Measurements from ENCODE around the gene ARHGEF12.
A peak's percentile ranks its signal among the peaks of the same experiment; 100 is the strongest.

The ARHGEF12 gene

DNA sequence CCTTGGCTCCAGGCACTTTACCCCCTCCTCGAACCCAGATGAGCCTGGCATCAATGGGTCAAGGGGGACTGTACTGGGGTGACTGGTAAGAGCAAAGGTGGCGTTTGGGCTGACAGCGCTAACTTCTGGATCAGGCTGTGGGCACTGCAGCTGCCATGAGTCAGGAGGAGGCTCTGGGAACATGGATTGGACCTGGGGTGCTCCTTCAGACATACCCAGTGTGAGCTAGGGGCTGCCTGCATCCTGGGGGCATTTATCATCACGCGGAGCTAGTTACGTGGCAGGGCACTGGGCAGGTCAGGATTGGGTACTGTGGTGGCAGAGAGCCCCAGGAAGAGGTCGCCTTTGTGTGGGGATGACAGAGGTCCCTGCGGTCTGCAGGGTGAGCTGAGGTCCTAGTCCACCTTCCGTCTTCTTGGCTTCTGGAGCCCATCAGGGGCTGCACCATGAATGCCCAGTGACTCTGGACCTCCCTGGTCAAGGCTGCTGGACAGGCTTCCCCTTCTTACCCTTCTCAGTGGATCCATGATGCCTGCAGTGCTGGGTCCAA, 188.4 kb downstream of the ARHGEF12 start:
- no peak overlapping the region for H3K27ac ChIP-seq (ENCODE audit: low read length)
- H3K4me1 ChIP-seq (ENCODE audit: control insufficient read depth, insufficient read depth, low read length): peaks cover 6% of the 10 kb centered on the region
- no peak for DNase-seq (ENCODE audit: low read depth, low spot score)
- no peaks in the 10 kb centered on the region for H3K27me3 ChIP-seq (ENCODE audit: control insufficient read depth, insufficient read depth, low read length)
- no peak overlapping the region for H3K4me3 ChIP-seq (ENCODE audit: low read length)
- H3K36me3 ChIP-seq (ENCODE audit: control insufficient read depth, insufficient read depth, low read length): no peaks in the 10 kb centered on the region
- WGBS (ENCODE audit: insufficient coverage, insufficient read length): no CpG with 5 or more reads among the region's 9 CpGs
- H3K9me3 ChIP-seq (ENCODE audit: control insufficient read depth, insufficient read depth, low read length): no peaks in the 10 kb centered on the region

DNA sequence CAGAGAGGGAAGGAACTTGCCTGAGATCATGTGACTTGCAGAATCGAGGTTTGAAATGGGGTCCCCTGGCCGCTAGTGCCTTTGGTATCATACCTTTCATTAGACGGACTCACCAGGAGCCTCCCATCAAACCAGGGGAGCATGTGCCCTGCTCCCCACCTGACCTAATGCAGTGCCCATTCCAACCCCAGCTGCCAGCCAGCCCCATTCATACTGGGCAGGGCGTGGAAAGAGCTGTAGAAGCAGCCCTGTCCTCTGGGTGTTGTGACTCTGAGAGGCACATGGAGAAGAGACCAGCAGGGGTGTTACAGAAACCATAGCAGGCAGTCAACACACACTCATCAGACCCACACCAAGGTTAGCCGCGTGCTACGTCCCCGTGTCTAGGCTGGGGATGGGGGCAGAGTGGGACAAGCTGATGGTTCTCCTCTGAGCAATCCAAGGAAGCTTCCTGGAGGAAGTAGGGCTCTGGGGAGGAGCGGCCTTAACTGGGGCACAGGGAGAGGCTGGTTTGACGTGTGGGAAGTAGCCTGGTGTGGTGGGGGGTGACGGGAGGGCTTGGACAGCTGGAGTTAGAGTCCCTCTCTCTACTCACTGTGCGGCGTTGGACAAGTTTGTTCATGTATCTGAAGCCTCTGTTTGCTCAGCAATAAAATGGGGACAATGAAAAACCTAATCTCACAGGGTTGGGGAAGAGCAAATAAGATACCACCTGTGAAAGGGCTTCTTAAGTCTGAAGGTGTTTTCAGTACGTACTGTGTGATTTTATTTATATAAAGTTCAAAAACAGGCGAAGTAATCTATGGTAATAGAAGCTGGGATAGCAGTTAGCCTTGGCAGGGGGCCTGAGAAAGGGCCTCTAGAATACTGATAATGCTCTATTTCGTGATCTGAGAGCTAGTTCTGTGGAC, 189.3 kb downstream of the ARHGEF12 start:
- H3K27me3 ChIP-seq (ENCODE audit: control insufficient read depth, insufficient read depth, low read length): no peaks in the 10 kb centered on the region
- H3K36me3 ChIP-seq (ENCODE audit: control insufficient read depth, insufficient read depth, low read length): no peaks in the 10 kb centered on the region
- H3K4me3 ChIP-seq (ENCODE audit: low read length): no peak overlapping the region
- no peaks in the 10 kb centered on the region for H3K9me3 ChIP-seq (ENCODE audit: control insufficient read depth, insufficient read depth, low read length)
- no CpG with 5 or more reads among the region's 16 CpGs for WGBS (ENCODE audit: insufficient coverage, insufficient read length)
- peaks cover 6% of the 10 kb centered on the region for H3K4me1 ChIP-seq (ENCODE audit: control insufficient read depth, insufficient read depth, low read length)
- no peak for DNase-seq (ENCODE audit: low read depth, low spot score)
- H3K27ac ChIP-seq (ENCODE audit: low read length): no peak overlapping the region

DNA sequence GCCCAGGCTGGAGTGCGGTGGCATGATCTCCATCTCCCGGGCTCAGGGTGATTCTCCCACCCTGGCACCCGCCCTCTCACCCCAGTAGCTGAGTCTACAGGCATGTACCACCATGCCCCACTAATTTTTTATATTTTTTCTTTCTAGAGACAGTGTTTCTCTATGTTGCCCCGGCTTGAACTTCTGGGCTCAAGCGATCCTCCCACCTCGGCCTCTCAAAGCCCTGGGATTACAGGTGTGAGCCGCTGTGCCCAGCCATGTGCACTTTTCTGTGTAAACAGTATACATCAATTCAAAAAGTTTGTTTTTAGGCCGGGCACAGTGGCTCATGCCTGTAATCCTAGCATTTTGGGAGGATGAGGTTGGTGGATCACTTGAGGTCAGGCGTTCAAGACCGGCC, 190.0 kb downstream of the ARHGEF12 start:
- no peak for DNase-seq (ENCODE audit: low read depth, low spot score)
- no peak overlapping the region for H3K27ac ChIP-seq (ENCODE audit: low read length)
- H3K9me3 ChIP-seq (ENCODE audit: control insufficient read depth, insufficient read depth, low read length): no peaks in the 10 kb centered on the region
- no peaks in the 10 kb centered on the region for H3K36me3 ChIP-seq (ENCODE audit: control insufficient read depth, insufficient read depth, low read length)
- H3K27me3 ChIP-seq (ENCODE audit: control insufficient read depth, insufficient read depth, low read length): no peaks in the 10 kb centered on the region
- peaks cover 6% of the 10 kb centered on the region for H3K4me1 ChIP-seq (ENCODE audit: control insufficient read depth, insufficient read depth, low read length)
- WGBS (ENCODE audit: insufficient coverage, insufficient read length): no CpG with 5 or more reads among the region's 10 CpGs
- no peak overlapping the region for H3K4me3 ChIP-seq (ENCODE audit: low read length)

DNA sequence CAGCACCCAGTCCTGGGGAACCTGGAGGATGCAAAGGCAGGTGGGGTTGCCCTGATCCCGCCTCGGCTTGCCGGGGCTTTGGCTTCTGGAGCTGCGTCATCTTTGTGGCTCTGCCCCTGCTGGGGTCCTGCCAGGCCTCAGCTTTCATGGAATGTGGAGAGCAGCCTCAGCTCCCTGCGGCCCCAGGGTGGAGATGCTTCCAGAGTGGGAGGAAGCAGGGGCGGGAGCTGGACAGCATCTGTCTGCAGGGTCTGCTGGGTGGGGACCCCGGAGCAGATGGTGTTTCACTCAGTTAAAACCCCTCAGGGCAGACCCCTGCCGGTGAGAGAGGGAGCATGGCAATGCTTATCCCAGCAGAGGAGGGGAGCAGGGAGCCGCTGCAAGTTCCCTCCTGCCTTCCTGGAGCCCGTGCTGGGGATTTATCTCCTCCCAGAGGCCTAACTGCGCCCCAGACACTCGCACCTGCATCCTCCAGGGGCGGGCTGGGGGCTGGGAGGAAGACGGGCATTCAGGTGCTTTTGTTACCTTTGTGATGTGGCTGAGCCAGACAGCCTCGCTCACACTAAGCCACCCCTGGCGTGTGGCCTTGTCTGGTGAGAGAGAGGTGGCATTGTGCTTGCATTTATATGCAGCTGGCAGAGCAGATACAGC, 191.0 kb downstream of the ARHGEF12 start:
- DNase-seq (ENCODE audit: low read depth, low spot score): peak; percentile 74
- Histone ChIP-seq H3K4me1 (ENCODE audit: control insufficient read depth, insufficient read depth, low read length) (peaks cover 6% of the 10 kb centered on the region), H3K27me3 (ENCODE audit: control insufficient read depth, insufficient read depth, low read length) (no peaks in the 10 kb centered on the region), H3K9me3 (ENCODE audit: control insufficient read depth, insufficient read depth, low read length) (no peaks in the 10 kb centered on the region), H3K4me3 (ENCODE audit: low read length) (no peak overlapping the region), H3K36me3 (ENCODE audit: control insufficient read depth, insufficient read depth, low read length) (no peaks in the 10 kb centered on the region), H3K27ac (ENCODE audit: low read length) (no peak overlapping the region)
- no CpG with 5 or more reads among the region's 16 CpGs for WGBS (ENCODE audit: insufficient coverage, insufficient read length)

DNA sequence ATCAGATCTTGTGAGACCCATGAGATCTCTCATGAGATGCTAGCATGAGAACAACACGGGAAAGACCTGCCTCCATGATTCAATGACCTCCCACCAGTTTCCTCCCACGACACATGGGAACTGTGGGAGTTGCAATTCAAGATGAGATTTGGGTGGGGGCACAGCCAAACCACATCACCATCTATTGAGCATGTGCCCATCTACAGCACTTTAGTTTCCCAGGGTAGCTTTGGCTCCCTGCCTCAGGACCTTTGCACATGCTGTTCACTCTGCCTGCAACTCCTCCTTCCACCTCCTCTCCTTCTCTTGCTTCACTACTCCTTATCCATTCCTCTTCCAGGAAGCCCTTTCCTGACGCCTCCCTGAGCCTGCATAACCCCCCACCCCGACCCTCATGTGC, 192.5 kb downstream of the ARHGEF12 start:
- WGBS (ENCODE audit: insufficient coverage, insufficient read length): no CpG with 5 or more reads among the region's 4 CpGs
- no peak overlapping the region for H3K27ac ChIP-seq (ENCODE audit: low read length)

DNA sequence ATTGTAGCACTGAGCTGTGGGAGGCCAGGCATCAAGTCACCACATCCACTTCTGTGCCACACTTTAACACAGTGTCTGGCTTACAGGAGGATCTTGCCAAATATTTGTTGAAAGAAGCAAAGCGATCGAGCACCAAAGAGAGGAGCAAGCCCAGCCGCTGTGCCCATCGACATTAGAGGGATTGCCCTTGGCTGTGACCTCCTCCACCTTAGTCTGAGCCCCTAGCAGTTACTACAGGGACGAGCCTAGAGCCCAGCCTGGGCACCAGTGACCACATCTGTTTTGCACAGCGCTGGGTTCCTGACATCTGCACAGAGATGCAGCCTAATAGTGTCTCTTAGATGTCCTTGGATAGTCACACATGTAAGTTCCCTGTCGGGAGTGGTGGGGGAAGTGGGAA, 193.0 kb downstream of the ARHGEF12 start:
- Histone ChIP-seq H3K4me1 (ENCODE audit: control insufficient read depth, insufficient read depth, low read length) (0 out of 2 replicates have a peak, but pooled peaks cover 2% of the 10 kb centered on the region), H3K36me3 (ENCODE audit: control insufficient read depth, insufficient read depth, low read length) (no peaks in the 10 kb centered on the region), H3K4me3 (ENCODE audit: low read length) (no peak overlapping the region), H3K27ac (ENCODE audit: low read length) (no peak overlapping the region), H3K9me3 (ENCODE audit: control insufficient read depth, insufficient read depth, low read length) (no peaks in the 10 kb centered on the region), H3K27me3 (ENCODE audit: control insufficient read depth, insufficient read depth, low read length) (no peaks in the 10 kb centered on the region)
- no peak for DNase-seq (ENCODE audit: low read depth, low spot score)
- no CpG with 5 or more reads among the region's 7 CpGs for WGBS (ENCODE audit: insufficient coverage, insufficient read length)

More for the DNA sequence above, 192.5 kb downstream of the ARHGEF12 start:
- no peak for DNase-seq (ENCODE audit: low read depth, low spot score)
- H3K9me3 ChIP-seq (ENCODE audit: control insufficient read depth, insufficient read depth, low read length): no peaks in the 10 kb centered on the region
- H3K27me3 ChIP-seq (ENCODE audit: control insufficient read depth, insufficient read depth, low read length): no peaks in the 10 kb centered on the region
- H3K4me3 ChIP-seq (ENCODE audit: low read length): no peak overlapping the region
- H3K4me1 ChIP-seq (ENCODE audit: control insufficient read depth, insufficient read depth, low read length): 0 out of 2 replicates have a peak, but pooled peaks cover 2% of the 10 kb centered on the region
- no peaks in the 10 kb centered on the region for H3K36me3 ChIP-seq (ENCODE audit: control insufficient read depth, insufficient read depth, low read length)

DNA sequence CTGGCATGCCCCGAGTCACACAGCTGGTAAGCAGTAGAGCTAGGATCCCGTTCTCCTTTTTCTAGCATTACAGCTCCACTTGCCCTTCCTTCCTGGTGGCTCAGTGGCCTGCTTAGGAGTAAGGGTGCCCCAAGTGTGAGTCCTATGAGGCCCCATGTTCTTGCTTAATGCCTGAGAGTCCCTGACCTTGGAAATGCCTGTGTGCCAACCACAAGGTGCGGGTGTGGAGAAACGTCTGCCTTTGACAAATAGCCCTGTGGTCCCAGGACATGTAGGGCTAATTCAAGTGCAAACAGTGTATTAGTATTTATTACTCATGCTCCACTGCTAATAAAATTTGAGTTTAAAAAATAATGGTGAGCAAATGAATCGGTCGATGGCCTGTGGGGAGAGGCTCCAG, 193.7 kb downstream of the ARHGEF12 start:
- 0 out of 2 replicates have a peak, but pooled peaks cover 2% of the 10 kb centered on the region for H3K4me1 ChIP-seq (ENCODE audit: control insufficient read depth, insufficient read depth, low read length)
- no peaks in the 10 kb centered on the region for H3K9me3 ChIP-seq (ENCODE audit: control insufficient read depth, insufficient read depth, low read length)
- no peak for DNase-seq (ENCODE audit: low read depth, low spot score)
- WGBS (ENCODE audit: insufficient coverage, insufficient read length): no CpG with 5 or more reads among the region's 6 CpGs
- H3K27me3 ChIP-seq (ENCODE audit: control insufficient read depth, insufficient read depth, low read length): no peaks in the 10 kb centered on the region
- H3K27ac ChIP-seq (ENCODE audit: low read length): no peak overlapping the region
- no peak overlapping the region for H3K4me3 ChIP-seq (ENCODE audit: low read length)
- no peaks in the 10 kb centered on the region for H3K36me3 ChIP-seq (ENCODE audit: control insufficient read depth, insufficient read depth, low read length)

DNA sequence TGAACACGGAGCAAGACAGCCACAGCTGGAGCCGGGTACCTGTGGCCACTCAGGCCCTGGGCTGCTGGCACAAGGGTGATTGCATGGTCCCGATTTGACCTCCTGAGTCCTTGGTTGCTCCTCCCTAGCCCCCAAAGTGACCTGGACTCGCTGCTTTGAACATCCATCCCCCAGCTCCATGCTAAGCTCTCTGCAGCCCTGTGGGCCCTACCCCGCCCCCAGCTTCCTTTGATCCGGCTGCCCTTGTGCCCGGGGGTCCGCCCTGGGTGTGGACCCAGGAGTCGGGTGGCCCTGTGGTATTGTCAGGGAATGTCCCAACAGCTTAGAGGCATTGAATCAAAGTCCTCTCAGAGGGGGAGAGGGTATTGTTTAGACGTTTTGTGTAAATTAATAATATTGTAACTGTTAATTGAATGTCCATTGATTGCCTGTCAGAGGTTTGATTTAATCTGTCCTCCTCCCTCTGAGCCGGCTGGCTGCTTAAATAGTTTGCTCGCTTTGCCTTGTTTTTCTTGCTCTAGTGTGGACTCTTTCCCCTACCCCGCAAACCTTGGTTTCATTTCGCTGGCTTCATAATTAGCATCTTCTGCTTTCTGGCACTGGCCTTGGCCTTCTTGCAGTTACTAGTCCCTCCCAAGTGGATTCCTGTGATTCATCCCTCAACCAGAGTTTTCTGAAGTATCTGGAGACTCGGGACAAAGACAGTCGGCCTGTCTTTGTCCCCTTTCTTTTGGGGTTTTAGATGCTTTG, 196.0 kb downstream of the ARHGEF12 start:
- WGBS (ENCODE audit: insufficient coverage, insufficient read length): 100% methylated on average over 1 of the region's 16 CpGs
- no peak for DNase-seq (ENCODE audit: low read depth, low spot score)
- no peak overlapping the region for H3K27ac ChIP-seq (ENCODE audit: low read length)
- H3K4me1 ChIP-seq (ENCODE audit: control insufficient read depth, insufficient read depth, low read length): no peaks in the 10 kb centered on the region
- no peaks in the 10 kb centered on the region for H3K36me3 ChIP-seq (ENCODE audit: control insufficient read depth, insufficient read depth, low read length)
- no peaks in the 10 kb centered on the region for H3K27me3 ChIP-seq (ENCODE audit: control insufficient read depth, insufficient read depth, low read length)
- H3K9me3 ChIP-seq (ENCODE audit: control insufficient read depth, insufficient read depth, low read length): no peaks in the 10 kb centered on the region
- H3K4me3 ChIP-seq (ENCODE audit: low read length): no peak overlapping the region

DNA sequence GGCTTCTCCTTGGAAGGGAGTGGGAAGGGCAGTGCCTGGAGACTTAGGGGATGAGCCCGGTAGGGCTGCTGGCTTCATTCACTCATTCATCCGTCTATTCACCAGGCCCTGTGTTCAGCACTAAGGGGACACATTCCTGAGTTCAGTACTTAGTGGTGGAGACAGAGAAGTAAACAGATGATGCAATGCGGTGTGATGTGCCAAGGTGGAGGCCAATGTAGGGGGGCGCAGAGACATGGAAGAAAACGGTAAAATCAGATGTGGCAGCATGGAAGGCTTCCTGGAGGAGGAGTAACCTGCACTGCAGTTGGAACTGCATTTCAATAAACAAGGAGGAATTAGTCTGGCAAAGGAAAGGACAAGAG, 196.6 kb downstream of the ARHGEF12 start:
- no peaks in the 10 kb centered on the region for H3K36me3 ChIP-seq (ENCODE audit: control insufficient read depth, insufficient read depth, low read length)
- no peak overlapping the region for H3K4me3 ChIP-seq (ENCODE audit: low read length)
- H3K9me3 ChIP-seq (ENCODE audit: control insufficient read depth, insufficient read depth, low read length): no peaks in the 10 kb centered on the region
- WGBS (ENCODE audit: insufficient coverage, insufficient read length): no CpG with 5 or more reads among the region's 5 CpGs
- no peaks in the 10 kb centered on the region for H3K4me1 ChIP-seq (ENCODE audit: control insufficient read depth, insufficient read depth, low read length)
- H3K27ac ChIP-seq (ENCODE audit: low read length): no peak overlapping the region
- DNase-seq (ENCODE audit: low read depth, low spot score): no peak
- no peaks in the 10 kb centered on the region for H3K27me3 ChIP-seq (ENCODE audit: control insufficient read depth, insufficient read depth, low read length)

DNA sequence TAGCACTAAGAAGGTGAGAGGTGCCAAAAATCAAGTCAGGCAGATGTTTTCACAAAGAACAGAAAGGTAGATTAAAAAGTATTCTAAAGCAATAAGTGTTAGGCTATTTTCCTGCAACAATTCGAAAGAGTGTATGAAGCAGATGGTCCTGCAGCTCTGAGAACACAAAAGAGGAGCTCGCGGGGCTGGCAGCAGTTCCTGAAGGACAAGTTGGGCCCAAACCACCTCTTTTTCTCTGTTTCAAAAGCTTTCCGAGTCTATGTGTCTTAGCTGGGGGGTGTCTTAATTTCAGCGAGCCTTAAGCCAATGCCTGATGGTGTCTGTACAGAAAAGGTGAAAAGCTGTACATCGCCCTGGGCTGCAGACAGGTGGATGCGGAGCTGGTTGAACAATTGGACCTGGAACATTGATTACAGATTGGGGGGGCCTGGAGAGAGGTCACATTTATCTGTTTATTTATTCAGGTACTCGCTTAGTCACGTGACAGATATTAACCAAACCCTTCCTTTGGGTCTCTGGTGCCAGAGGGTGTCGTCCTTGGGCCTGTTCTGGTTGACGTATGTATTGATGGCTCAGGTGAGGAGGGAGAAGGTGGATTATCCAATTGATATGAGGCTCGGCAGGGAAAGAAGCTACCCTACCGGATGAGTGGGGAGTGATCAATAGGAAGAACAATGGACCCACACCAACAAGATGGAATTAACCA, 200.0 kb downstream of the ARHGEF12 start:
- no peaks in the 10 kb centered on the region for H3K36me3 ChIP-seq (ENCODE audit: control insufficient read depth, insufficient read depth, low read length)
- no peak for DNase-seq (ENCODE audit: low read depth, low spot score)
- H3K9me3 ChIP-seq (ENCODE audit: control insufficient read depth, insufficient read depth, low read length): no peaks in the 10 kb centered on the region
- no CpG with 5 or more reads among the region's 13 CpGs for WGBS (ENCODE audit: insufficient coverage, insufficient read length)
- no peaks in the 10 kb centered on the region for H3K4me1 ChIP-seq (ENCODE audit: control insufficient read depth, insufficient read depth, low read length)
- no peak overlapping the region for H3K4me3 ChIP-seq (ENCODE audit: low read length)
- H3K27me3 ChIP-seq (ENCODE audit: control insufficient read depth, insufficient read depth, low read length): no peaks in the 10 kb centered on the region
- no peak overlapping the region for H3K27ac ChIP-seq (ENCODE audit: low read length)

All from iPS DF 6.9 (cell line).